ENCODE measurements around the gene ASTN2. TPM values are rescaled to one million over a fixed set of nuclear protein-coding genes. Genes with fewer than 3 reads are reported as not detected.

Gene ASTN2
- total RNA-seq, 1 donor from 2014 or later = 0.53 TPM

DNA sequence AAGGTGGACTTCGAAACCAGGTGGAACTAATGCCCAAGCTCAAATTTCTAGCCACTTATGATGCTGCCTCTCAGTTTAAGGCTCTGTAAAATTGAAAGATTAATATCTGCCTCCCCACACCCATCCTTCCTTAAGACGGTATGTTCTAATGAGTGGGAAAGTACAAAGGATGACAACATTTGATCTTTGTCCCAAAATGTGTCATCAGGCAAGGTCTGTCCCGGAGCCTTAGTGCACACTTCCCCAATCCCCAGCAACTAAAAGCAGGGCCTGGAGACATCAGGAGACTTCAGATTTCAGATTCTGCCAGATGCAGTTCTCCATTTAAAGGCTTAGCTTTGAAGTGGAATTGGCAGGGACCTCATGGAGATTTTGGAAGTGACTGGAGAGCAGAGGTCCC is 316.5 kb downstream of the ASTN2 start:
- TF ChIP-seq, protein P1, sequence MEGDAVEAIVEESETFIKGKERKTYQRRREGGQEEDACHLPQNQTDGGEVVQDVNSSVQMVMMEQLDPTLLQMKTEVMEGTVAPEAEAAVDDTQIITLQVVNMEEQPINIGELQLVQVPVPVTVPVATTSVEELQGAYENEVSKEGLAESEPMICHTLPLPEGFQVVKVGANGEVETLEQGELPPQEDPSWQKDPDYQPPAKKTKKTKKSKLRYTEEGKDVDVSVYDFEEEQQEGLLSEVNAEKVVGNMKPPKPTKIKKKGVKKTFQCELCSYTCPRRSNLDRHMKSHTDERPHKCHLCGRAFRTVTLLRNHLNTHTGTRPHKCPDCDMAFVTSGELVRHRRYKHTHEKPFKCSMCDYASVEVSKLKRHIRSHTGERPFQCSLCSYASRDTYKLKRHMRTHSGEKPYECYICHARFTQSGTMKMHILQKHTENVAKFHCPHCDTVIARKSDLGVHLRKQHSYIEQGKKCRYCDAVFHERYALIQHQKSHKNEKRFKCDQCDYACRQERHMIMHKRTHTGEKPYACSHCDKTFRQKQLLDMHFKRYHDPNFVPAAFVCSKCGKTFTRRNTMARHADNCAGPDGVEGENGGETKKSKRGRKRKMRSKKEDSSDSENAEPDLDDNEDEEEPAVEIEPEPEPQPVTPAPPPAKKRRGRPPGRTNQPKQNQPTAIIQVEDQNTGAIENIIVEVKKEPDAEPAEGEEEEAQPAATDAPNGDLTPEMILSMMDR (IDR thresholded peaks at IDR 0.05; ENCODE audit: insufficient read depth, low read length, severe bottlenecking) = no peak
- FAIRE-seq (no peak), DNase-seq (ENCODE audit: low read depth) (no peak)
- Histone ChIP-seq H3K36me3 (ENCODE audit: control insufficient read depth, insufficient read depth, low read length) (no peaks in the 10 kb centered on the region), H3K27me3 (ENCODE audit: control insufficient read depth, insufficient read depth, low read length) (no peaks in the 10 kb centered on the region), H3K4me3 (ENCODE audit: low read depth, low read length) (no peak overlapping the region)

DNA sequence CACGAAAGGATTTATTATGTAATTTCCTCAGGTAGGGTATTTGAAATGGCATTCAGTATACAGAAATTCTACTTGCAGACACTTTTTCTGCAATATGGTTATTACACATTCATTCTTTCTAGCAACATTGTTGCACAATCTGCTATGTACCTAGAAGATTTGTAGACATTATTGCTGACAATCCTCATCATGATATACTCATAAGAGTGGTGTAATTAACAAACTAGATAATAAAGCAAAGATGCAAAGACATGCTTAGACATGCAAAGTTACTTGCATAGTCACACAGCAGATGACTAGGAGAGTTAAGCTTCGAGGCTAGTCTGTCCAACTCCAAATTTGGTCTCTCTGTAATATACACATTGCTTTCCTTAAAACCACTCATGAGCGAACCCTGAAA is 317.1 kb downstream of the ASTN2 start:
- no peaks in the 10 kb centered on the region for H3K27me3 ChIP-seq (ENCODE audit: control insufficient read depth, insufficient read depth, low read length)
- TF ChIP-seq, protein P1 (IDR thresholded peaks at IDR 0.05; ENCODE audit: insufficient read depth, low read length, severe bottlenecking) = no peak
- no peak for FAIRE-seq

GRCh38 chr9:117096138-117096537 is 318.7 kb downstream of the ASTN2 start:
- no peak overlapping the region for H3K4me3 ChIP-seq (ENCODE audit: low read depth, low read length)
- H3K36me3 ChIP-seq (ENCODE audit: control insufficient read depth, insufficient read depth, low read length) = no peaks in the 10 kb centered on the region
- TF ChIP-seq, protein P1 (IDR thresholded peaks at IDR 0.05; ENCODE audit: insufficient read depth, low read length, severe bottlenecking) = no peak
- DNase-seq (ENCODE audit: low read depth) = no peak
- no peaks in the 10 kb centered on the region for H3K27me3 ChIP-seq (ENCODE audit: control insufficient read depth, insufficient read depth, low read length)
- FAIRE-seq = no peak

More for the DNA sequence above, 317.1 kb downstream of the ASTN2 start:
- no peak overlapping the region for H3K4me3 ChIP-seq (ENCODE audit: low read depth, low read length)
- no peaks in the 10 kb centered on the region for H3K36me3 ChIP-seq (ENCODE audit: control insufficient read depth, insufficient read depth, low read length)
- peak; percentile 97 for DNase-seq (ENCODE audit: low read depth)

- Histone ChIP-seq H3K4me3 (ENCODE audit: low read depth, low read length) (no peak overlapping the region), H3K36me3 (ENCODE audit: control insufficient read depth, insufficient read depth, low read length) (no peaks in the 10 kb centered on the region), H3K27me3 (ENCODE audit: control insufficient read depth, insufficient read depth, low read length) (no peaks in the 10 kb centered on the region)
- TF ChIP-seq, protein P1 (IDR thresholded peaks at IDR 0.05; ENCODE audit: insufficient read depth, low read length, severe bottlenecking) = no peak
- DNase-seq (ENCODE audit: low read depth) (no peak), FAIRE-seq (no peak)
Measured at GRCh38 chr9:117095081-117095480, 319.8 kb downstream of the ASTN2 start.

DNA sequence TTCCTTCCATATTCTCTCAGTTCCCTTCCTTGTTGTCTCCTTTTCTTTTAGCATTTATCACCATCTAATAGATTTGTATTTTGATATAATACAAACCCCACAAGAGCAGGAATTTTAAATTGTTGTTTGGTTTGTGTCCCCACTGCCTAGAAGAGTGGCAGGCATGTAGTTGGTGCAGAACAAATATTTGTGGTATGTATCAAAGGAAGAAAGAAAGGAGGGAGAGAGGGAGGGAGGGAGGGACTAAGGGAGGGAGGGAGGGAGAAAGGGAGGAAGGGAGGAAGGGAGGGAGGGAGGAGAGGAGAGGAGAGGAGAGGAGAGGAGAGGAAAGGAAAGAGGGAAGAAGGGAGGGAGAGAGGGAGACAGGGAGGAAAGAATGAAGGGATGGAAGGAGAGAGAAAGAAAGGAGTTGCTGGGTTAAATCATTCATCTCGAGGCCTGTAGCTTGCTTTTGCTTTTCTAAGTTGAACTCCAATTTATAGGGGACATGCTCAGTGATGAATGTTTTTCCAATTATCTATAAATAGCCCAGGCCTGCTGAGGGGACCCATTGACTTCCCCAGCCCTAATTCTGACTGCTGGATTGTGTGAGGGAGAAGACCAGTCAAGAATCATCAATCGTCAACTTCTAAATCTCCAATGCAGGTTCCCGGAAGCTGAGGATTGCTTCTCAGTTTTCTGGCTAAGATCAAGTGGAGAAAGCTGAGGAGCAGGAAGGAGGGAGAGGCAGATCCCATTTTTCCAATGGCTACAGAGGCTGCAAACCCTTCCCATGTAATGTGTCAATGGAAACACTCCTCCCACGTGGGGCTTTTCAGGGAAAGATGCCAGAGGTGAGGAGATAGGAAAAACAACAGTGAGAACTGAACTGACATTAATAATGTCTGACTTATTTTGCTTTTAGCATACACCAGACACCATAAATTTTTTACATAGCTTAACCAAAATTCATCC is 320.7 kb downstream of the ASTN2 start:
- DNase-seq (ENCODE audit: low read depth) = no peak
- TF ChIP-seq, protein P1 (IDR thresholded peaks at IDR 0.05; ENCODE audit: insufficient read depth, low read length, severe bottlenecking) = no peak
- no peak overlapping the region for H3K4me3 ChIP-seq (ENCODE audit: low read depth, low read length)
- H3K27me3 ChIP-seq (ENCODE audit: control insufficient read depth, insufficient read depth, low read length) = no peaks in the 10 kb centered on the region
- FAIRE-seq = peak; percentile 40
- no peaks in the 10 kb centered on the region for H3K36me3 ChIP-seq (ENCODE audit: control insufficient read depth, insufficient read depth, low read length)

Measured in bronchial epithelial cell (primary cell).